GM18505 (cell line): ENCODE results near the gene CACNA1E.
"Not testable (repeated sequence)": the region's sequence is repeated elsewhere in the genome, so short reads cannot be mapped to it uniquely, and the experiment has no call there.

Experiments
- ATAC-seq: cut with Tn5 transposase; IDR thresholded peaks from one replicate; pipeline ENCODE4 v1.9.1; 2021; ENCODE audit not compliant: unreplicated experiment
- POLR2A ChIP-seq: IDR thresholded peaks from 4 replicates; pipeline ENCODE4 v1.6.1; 2011; ENCODE audit warnings: borderline replicate concordance; ENCODE audit not compliant: insufficient read depth, insufficient read length; ENCODE audit errors: extremely low read depth

The CACNA1E gene

GRCh38 chr1:181516706-181517105, 33.4 kb downstream of the CACNA1E start:
- no peak for ATAC-seq
- TF ChIP-seq POLR2A: no peak

GRCh38 chr1:181517181-181517875, 34.0 kb downstream of the CACNA1E start:
- no peak for ATAC-seq

GRCh38 chr1:181518152-181518551, 34.8 kb downstream of the CACNA1E start:
- no peak for TF ChIP-seq POLR2A
- ATAC-seq: no peak

More at GRCh38 chr1:181517181-181517875, 34.0 kb downstream of the CACNA1E start:
- TF ChIP-seq POLR2A: no peak

- TF ChIP-seq POLR2A: no peak
- no peak for ATAC-seq
Measured at GRCh38 chr1:181522864-181523263, 39.5 kb downstream of the CACNA1E start.

- no peak for ATAC-seq
Measured at GRCh38 chr1:181525104-181525721, 41.9 kb downstream of the CACNA1E start.

GRCh38 chr1:181528241-181528640, 44.9 kb downstream of the CACNA1E start:
- not testable (repeated sequence) for ATAC-seq

More at GRCh38 chr1:181525104-181525721, 41.9 kb downstream of the CACNA1E start:
- no peak for TF ChIP-seq POLR2A

GRCh38 chr1:181531441-181531840, 48.1 kb downstream of the CACNA1E start:
- TF ChIP-seq POLR2A: no peak

GRCh38 chr1:181531951-181532600, 48.8 kb downstream of the CACNA1E start:
- no peak for ATAC-seq
- no peak for TF ChIP-seq POLR2A

More at GRCh38 chr1:181531441-181531840, 48.1 kb downstream of the CACNA1E start:
- ATAC-seq: no peak

- TF ChIP-seq POLR2A: no peak
Measured at GRCh38 chr1:181538836-181539235, 55.5 kb downstream of the CACNA1E start.

GRCh38 chr1:181541458-181541857, 58.1 kb downstream of the CACNA1E start:
- no peak for TF ChIP-seq POLR2A
- ATAC-seq: no peak

More at GRCh38 chr1:181538836-181539235, 55.5 kb downstream of the CACNA1E start:
- no peak for ATAC-seq

- TF ChIP-seq POLR2A: no peak
- ATAC-seq: no peak
Measured at GRCh38 chr1:181541947-181542346, 58.6 kb downstream of the CACNA1E start.

- not testable (repeated sequence) for ATAC-seq
Measured at GRCh38 chr1:181542406-181542805, 59.1 kb downstream of the CACNA1E start.

- no peak for ATAC-seq
- no peak for TF ChIP-seq POLR2A
Measured at GRCh38 chr1:181545395-181545794, 62.1 kb downstream of the CACNA1E start.

- ATAC-seq: no peak
- TF ChIP-seq POLR2A: no peak
Measured at GRCh38 chr1:181548497-181548896, 65.2 kb downstream of the CACNA1E start.
